ENCODE results near the gene DLG2.

The DLG2 gene

GRCh38 chr11:83721263-83721662, 1905.9 kb downstream of the DLG2 start:
- DNase-seq: no peak

DNA sequence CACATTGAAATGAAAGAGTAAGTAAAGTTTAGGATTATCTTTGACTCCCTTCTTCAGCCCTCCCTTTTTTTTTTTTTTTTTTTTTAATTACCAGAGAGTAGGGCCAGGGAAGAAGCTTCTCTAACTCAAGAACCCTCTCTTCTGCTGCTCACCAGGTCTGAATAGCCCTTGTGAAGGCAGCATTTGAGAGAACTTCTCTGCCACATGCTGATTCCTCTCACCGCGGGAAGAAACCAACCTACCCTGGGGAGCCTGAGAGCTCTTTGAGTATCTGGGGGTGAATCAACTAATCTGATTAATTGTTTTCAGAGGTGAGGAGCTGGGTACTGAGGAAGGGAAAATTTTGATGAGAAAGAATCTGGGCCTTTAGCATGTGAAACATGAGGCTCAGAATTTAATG, 1906.5 kb downstream of the DLG2 start:
- no peak for DNase-seq

DNA sequence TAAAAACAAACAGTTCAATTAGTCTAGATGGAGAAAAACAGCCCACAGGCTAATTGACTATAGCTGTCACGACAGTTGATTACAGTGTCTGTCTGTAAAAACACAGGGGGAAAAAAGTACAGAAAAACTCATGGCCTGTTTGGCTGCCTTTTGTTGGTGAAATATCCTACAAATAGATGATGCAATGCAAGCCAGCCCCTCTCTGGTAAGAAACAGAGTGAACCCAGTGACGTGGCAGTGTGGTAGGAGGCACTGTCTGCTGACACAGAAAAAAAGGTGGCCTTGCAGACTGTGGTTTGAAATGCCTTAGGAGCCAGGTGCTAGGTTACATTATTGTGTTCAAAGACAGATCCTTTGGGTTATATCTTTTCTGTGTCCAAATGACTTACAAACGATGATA, 1909.6 kb downstream of the DLG2 start:
- DNase-seq: no peak

DNA sequence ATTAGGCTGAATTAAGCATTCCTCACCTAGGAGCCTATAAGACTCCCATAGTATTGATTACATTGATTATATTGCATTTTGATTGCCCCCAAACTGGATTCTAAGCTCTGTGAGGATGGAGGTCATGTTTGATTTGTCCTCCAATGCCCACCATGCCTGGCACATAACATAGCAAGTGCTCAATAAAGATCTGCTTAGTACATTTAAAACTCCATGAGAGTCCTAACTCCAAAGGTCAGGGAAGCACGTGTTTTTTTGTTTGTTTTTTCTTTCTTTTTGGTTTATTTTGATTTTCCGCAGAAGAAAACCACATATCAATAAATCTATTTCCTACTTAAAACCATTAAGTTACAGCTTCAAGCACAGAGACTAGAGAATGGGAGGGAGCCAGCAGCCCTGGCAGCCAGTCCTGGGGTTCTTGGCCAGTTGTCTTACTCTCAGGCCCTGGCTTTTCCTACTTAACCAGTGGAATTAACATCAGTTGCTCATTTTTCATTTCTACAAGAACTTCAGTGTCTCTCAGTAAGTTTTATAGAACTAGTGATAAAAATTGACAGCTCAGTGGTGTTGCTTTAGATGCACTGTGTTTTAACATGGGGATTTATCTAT, 1911.1 kb downstream of the DLG2 start:
- DNase-seq: no peak

DNA sequence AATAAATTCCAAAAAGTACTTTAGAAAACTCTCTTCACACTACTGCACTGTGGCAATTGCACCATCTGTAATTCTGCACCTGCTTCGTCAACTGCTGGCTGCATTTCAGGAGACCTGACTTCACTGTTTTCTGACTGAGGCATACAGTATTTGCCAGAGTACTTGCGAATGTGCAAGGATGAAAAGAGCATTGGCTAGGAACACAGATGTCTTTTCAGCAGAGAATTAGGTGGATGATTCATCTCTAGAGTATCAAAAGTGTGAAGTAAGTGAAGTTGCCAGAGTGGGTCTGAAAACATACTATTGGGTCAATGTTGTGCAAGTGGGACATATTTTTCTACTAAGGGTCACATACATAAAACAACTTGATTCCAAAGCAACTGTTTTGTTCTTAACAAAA, 1913.4 kb downstream of the DLG2 start:
- DNase-seq: no peak

DNA sequence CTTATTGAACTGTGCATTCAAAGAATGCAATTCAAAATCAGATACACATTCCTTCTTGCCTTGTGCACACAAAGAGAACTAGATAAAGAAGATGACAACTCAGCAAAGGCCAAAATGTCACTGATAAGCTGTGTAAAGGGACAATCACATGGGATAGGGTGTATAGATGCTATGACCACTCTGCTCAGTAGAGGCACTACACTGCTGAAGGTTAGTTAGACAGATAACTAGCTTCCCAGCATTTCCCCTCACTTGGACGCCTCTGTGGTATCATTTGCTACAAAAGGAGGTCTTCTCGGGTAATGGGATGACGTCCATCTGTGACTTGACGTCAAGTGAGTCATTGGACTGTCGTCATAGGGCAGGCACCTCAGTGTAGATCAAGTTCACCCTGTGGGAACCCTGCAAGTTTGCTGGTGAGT, 1916.0 kb downstream of the DLG2 start:
- no peak for DNase-seq

DNA sequence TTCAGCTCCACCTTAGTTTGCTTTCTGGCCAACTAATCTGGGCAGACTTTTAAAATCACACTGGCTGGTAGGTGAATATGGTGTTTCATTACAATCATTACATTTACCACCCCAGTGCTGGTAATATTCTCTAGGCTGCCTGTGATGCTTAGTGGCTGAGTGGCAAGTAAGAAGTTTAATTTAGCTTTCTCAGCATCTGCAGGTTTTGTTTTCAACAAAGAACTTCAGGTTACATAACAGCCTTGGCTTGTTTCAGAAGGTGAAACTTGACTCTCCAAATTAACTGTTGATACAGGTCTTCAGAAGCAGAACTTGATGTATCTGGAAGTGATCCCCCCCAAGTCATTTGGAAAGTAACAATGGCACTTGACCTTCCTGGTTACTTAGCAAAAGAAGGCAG, 1917.7 kb downstream of the DLG2 start:
- DNase-seq: no peak

GRCh38 chr11:83706566-83706965, 1920.6 kb downstream of the DLG2 start:
- no peak for DNase-seq

- no peak for DNase-seq
Observed at GRCh38 chr11:83702796-83703195, 1924.3 kb downstream of the DLG2 start.

DNA sequence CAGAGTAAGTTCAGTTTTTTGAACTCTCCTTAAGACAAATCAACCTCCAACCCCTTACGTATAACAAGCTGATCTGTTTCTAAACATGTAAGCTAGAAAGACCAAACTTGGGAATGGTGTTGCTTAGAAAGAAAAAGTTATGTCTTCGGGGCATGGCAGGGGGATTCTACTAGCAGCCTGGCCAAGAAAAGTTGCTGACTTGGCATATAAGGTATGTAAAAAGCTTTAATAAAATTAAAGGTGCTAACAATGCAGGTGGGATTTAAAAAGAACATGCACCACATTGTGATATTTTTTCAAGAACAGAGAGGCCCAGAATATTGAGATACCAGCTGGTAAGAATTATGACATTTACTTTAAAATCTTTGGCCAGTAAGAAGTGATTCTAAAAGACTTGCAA, 1929.6 kb downstream of the DLG2 start:
- DNase-seq: no peak

GRCh38 chr11:83695046-83695445, 1932.1 kb downstream of the DLG2 start:
- no peak for DNase-seq

- no peak for DNase-seq
Observed at GRCh38 chr11:83694191-83694910, 1932.8 kb downstream of the DLG2 start.

- no peak for DNase-seq
Observed at GRCh38 chr11:83693306-83693992, 1933.7 kb downstream of the DLG2 start.

- DNase-seq: no peak
Observed at GRCh38 chr11:83692675-83693074, 1934.5 kb downstream of the DLG2 start.

DNA sequence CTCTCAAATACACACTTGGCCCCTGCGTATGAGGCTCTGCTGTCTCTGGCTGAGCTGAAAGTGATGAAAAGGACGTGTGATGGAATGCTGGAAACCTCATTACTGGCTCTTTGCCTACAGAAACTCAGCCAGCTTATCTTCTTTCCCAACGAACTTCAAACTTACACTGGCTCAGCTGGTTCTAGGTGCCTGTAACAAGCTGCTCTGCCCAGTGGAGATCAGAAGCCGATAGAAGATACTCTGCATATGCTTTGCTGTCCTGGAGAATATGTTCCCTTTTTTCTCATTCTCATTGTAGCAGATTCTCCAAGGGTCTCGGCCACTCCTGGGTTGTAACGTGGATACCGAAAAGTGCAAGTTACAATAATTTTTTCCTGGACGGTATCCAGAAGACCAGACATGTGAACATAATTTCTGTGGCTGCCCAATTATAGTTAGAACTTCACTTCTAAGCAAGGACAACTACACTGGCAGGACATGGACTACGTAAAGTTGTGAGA, 1935.6 kb downstream of the DLG2 start:
- no peak for DNase-seq

DNA sequence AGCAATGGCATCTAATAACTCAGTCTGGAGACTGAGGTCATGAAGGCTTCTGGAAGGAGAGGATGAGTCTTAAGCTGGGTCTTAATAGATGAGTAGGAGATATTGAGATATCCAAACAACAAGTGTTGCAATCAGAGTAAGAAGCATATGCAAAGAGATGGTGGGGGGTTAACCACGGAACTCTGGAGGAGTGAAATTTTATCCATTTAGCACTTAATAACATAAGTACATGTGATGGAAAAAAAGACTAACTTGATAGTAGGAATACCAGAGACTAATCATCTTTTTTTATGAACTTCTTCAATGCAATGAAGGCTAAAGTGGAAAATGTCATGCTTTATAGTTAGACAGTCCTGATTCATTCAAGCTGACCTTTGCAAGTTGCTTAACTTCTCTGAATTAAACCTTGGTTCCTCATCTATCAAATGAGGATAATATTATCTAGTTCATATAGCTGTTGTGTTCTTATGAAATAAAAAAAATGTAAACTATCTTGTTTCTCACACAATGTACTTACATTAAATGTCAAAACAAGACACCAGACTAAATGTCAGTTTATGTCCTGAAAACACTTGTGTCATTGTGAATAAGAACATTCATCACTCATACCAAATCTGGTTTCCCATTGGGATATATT, 1937.9 kb downstream of the DLG2 start:
- DNase-seq: no peak

DNA sequence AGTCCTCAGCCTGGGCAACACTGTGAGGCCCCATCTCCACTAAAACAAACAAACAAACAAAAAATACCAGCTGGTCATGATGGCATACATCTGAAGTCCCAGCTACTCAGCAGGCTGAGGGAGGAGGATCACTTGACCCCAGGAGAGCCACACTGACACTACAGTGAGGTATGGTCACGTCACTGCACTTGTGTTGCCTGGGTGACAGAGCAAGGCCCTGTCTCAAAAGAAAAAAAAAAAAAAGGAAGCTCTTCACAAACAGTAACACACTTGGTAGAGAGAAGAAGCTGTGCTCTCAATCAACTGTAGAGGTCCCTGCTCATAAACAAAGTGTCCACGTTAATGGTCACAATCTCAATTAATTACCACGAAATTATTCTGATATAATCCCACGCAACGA, 1939.4 kb downstream of the DLG2 start:
- DNase-seq: no peak

GRCh38 chr11:83685730-83686129, 1941.4 kb downstream of the DLG2 start:
- no peak for DNase-seq

GRCh38 chr11:83684071-83684470, 1943.1 kb downstream of the DLG2 start:
- no peak for DNase-seq

- no peak for DNase-seq
Observed at GRCh38 chr11:83682611-83682973, 1944.6 kb downstream of the DLG2 start.

DNA sequence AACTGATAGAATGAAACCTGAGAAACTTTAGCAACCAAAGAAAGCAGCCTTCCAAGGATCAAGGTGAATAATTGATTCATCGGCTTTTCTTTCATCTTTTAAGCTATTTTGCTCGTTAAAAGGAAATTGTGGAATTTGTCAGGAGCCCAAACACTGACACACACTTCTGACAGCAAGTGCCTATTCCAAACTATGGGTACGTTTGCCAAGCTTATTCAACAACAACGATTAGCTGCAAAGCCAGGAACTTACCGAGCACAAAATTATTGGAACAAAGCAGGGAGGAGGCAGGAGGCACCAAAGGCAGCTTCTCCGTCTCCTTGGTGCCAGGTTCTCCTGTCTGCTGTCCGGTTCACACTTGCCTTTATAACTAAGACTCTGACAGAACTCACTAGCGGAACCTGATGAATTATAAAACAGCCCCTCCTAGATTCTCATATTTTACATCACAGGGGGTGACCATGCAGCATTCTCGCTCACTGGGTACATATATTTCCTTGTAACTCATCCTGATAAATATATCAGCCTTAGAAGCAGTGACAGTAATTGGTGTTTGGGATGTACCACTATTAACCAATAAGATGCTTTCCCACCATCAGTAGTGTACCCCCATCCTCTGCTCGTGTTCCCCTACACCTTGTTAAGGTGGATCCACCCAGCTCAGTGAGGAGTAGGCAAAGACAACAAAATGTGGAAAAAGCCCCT, 1945.1 kb downstream of the DLG2 start:
- DNase-seq: no peak

DNA sequence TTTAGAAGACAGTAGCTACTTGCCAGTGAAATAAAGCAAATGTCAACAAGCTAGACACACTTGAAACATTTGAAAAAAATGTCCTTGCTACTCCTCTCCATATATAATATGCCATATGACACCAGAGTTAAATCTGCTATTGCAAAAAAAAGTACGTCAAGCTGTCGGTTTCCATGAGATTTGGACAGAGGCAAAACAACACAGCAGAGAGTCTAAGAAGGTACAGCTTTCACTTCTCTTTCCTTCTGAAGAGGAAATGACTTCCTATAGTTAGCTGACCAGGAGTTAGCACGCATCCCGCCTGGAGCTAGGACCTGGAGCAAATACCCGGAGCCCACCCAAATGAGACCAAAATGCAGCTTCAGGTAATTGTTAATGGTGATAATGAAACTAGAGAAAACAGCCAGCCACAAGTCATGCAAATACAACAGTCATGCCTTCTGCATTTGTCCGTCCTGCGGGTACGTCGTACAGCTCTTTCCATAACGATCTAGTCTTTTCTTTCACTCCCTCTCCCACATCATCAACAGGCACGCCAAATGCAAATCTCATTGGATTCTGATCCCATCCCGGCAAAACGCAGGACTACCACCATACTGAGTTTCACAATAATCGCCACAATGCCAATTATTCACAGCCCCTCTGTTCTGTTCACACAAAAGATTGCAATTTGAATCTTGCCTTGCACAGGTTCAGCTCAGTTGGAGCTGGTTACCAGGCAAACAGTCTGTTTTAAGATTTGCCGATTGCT, 1945.9 kb downstream of the DLG2 start:
- no peak for DNase-seq

All from NK-92 treated with Interleukin-12 subunit alpha and Interleukin-12 subunit beta, amount 100 ng/mL, for 24 hours (cell line).